Neuron (in vitro differentiated cells): ENCODE data around the gene SLC12A5.

ENCODE experiments used
- H2AFZ ChIP-seq: one replicate; pipeline ENCODE4 v1.6.1; 2013; ENCODE audit warnings: low read depth, mild to moderate bottlenecking, inconsistent platforms, low read length, moderate library complexity
- H3K27me3 ChIP-seq: one replicate; pipeline ENCODE4 v1.6.1; 2013; ENCODE audit warnings: low read length; ENCODE audit not compliant: insufficient read depth
- H3K36me3 ChIP-seq: one replicate; pipeline ENCODE4 v1.6.1; 2013; ENCODE audit warnings: low read length; ENCODE audit not compliant: insufficient read depth
- H3K4me1 ChIP-seq: one replicate; pipeline ENCODE4 v1.6.1; 2013; ENCODE audit warnings: low read length; ENCODE audit not compliant: insufficient read depth
- H3K4me3 ChIP-seq: 2 replicates; pipeline ENCODE4 v1.5.1; 2013; ENCODE audit warnings: mild to moderate bottlenecking, low read length, moderate library complexity
- H3K9me3 ChIP-seq: one replicate; pipeline ENCODE4 v1.6.1; 2013; ENCODE audit warnings: low read length

Gene SLC12A5

DNA sequence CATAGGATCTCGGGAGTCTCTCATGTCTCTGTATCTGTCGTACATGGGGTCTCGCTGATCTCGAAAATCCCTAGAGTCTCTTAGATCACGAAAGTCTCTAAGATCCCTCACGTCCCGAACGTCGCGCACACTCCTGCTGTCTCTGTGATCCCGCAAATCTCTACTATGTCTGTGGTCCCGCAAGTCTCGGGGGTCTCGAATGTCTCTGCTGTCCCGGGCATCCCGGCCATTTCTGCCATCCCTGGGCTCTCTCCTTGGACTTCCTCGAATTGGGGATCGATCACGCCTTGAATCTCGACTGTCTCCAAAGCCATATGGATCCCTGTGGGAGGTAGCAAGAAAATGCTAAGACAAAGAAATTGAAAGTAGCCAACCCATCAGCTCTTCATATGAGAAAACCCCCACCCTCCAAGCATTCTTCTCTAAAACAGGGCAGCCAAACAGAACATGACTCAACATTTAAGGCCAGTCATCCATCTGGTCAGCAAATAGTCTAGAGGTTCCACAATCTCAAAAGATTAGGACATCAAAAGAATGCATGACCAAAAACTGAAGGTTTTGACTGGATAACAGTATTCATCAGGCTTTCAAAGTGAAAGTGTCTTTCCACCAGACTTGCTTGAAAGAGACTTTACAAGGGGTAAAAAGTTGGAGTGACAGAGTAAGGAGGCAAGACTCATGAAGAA is 41.3 kb downstream of the SLC12A5 start:
- Histone ChIP-seq H2AFZ (no peak overlapping the region), H3K27me3 (no peaks in the 10 kb centered on the region)

DNA sequence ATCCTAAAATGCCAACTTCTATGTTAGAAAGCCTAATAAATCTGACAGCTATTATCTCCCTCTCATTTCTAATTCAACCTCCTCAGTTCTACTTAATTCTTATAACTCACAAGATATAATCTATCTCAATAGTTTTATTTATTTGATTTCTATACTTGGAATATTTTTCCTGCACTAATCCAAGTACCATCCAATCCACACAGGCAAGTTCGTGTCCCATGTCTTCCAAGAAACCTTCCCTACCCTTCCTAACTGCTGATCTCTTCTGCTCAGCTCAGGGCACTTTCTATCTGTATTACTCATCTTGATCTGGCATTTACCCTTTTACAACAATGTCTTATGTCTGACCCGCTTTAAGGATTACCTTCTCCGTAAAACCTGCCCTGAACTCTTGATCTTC is 42.6 kb downstream of the SLC12A5 start:
- no peak overlapping the region for H3K4me3 ChIP-seq
- peaks cover 19% of the 10 kb centered on the region for H3K4me1 ChIP-seq
- no peaks in the 10 kb centered on the region for H3K27me3 ChIP-seq
- H3K36me3 ChIP-seq: peaks cover 48% of the 10 kb centered on the region
- H3K9me3 ChIP-seq: no peaks in the 10 kb centered on the region
- H2AFZ ChIP-seq: no peak overlapping the region

More for the DNA sequence above, 41.3 kb downstream of the SLC12A5 start:
- H3K9me3 ChIP-seq: no peaks in the 10 kb centered on the region
- peaks cover 54% of the 10 kb centered on the region for H3K36me3 ChIP-seq
- peaks cover 19% of the 10 kb centered on the region for H3K4me1 ChIP-seq
- H3K4me3 ChIP-seq: no peak overlapping the region

DNA sequence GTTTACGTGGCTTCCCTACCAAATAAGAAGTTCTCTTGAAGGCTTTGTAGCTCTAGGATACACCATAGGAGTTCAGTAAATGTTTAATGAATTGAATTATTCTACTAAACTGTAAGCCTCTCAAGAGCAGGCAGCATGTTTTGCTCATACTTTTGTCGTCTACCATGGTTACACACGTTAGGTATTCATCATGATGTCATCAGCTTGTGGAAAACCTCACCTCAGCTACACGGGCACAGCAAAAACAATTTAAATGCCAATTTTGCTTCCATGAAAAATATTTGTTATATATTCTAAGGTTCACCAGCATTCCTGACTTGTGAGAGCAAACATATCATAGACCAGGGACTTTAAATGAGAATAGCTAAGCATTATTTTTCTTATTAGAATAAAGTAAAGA is 44.0 kb downstream of the SLC12A5 start:
- Histone ChIP-seq H2AFZ (no peak overlapping the region), H3K4me3 (no peak overlapping the region), H3K9me3 (no peaks in the 10 kb centered on the region), H3K36me3 (peaks cover 40% of the 10 kb centered on the region), H3K4me1 (peaks cover 19% of the 10 kb centered on the region), H3K27me3 (no peaks in the 10 kb centered on the region)

DNA sequence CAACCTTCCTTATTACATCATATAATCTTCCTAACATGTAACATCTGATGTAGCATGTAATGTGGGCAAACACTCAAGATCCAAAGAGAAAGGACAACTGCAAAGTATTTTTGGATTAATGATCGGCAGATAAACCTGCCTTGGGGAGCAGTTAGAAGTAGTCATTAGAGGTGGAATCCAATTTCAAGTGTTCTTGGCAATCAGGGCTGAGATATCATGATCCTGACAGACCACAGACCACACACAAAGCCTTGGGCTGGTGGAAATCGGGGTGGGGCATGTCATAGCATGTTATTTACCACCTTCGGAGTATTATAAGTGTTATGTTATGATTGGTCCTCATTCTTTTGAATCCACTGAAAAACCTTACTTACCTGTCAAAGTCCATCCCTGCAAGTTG is 44.4 kb downstream of the SLC12A5 start:
- H3K9me3 ChIP-seq: no peaks in the 10 kb centered on the region
- H3K27me3 ChIP-seq: no peaks in the 10 kb centered on the region
- H3K36me3 ChIP-seq: peaks cover 40% of the 10 kb centered on the region
- H2AFZ ChIP-seq: no peak overlapping the region
- peaks cover 19% of the 10 kb centered on the region for H3K4me1 ChIP-seq
- H3K4me3 ChIP-seq: no peak overlapping the region

DNA sequence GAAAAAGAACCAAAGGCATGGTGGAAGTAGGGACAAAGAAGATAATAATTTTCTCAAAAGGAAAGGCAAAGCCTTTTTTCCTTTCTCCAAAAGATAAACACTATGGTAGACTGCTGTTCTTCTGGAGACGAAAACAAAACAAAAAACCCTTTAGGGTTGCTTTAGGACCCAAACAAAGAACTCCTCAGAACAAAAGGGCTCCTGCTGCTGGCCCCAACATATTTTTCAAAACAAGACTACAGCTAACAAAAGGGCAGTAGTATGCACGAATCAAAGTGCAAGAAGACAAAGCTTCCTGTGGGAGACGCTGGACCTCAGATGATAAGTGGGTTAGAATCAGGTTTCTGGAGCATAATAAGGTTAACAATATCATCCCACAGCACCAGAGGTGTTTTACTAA is 45.0 kb downstream of the SLC12A5 start:
- no peaks in the 10 kb centered on the region for H3K27me3 ChIP-seq
- H3K4me3 ChIP-seq: no peak overlapping the region
- H3K36me3 ChIP-seq: peaks cover 42% of the 10 kb centered on the region
- H2AFZ ChIP-seq: no peak overlapping the region
- H3K4me1 ChIP-seq: peaks cover 19% of the 10 kb centered on the region
- no peaks in the 10 kb centered on the region for H3K9me3 ChIP-seq

DNA sequence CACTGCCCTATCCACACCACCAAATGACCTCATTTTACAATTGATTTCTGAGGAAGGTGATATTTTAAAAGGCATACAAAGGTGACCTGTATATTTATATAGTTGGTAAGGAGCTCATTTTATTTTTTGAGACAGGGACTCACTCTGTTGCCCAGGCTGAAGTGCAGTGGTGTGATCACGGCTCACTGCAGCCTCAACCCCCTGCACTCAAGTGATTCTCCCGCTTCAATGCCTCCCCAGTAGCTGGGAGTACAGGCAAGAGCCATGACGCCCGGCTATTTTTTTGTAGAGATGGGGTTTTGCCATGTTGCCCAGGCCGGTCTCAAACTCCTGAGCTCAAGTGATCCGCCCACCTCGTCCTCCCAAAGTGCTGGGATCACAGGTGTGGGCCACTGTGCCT is 47.8 kb downstream of the SLC12A5 start:
- Histone ChIP-seq H3K4me3 (no peak overlapping the region), H3K27me3 (no peaks in the 10 kb centered on the region), H3K4me1 (peaks cover 19% of the 10 kb centered on the region), H2AFZ (no peak overlapping the region), H3K9me3 (no peaks in the 10 kb centered on the region), H3K36me3 (peaks cover 34% of the 10 kb centered on the region)

DNA sequence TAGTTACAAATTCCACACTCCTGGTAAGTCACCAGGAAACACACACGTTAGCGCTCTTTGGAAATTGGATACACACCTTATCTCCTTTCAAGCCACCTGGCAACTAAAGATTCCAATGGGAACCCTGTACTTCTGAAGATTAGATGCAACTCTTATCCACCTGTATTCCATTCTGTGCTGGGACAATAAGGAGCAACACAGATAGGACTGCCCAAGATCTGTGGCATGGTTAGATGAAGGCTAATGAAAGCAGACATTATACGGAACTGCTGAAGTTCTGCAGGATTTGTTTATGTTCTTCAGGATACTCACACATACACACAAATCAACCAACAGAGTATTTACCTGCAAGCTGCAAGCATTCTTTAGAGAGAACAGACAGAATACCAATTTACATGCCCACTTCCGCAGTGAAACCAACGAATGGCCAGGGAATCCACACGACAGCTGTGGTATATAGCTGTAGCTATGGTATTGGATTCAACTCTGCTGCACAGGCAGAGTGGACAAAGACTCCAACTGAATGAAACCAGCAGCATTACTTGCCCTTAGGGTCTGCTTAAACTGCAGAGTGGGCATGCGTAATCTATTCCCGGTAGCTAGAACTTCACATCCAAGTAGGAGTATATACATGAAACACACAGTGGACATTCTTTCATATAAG is 48.8 kb downstream of the SLC12A5 start:
- H3K4me1 ChIP-seq: peaks cover 19% of the 10 kb centered on the region
- H3K27me3 ChIP-seq: no peaks in the 10 kb centered on the region
- H2AFZ ChIP-seq: no peak overlapping the region
- no peak overlapping the region for H3K4me3 ChIP-seq
- no peaks in the 10 kb centered on the region for H3K9me3 ChIP-seq
- H3K36me3 ChIP-seq: peaks cover 34% of the 10 kb centered on the region

DNA sequence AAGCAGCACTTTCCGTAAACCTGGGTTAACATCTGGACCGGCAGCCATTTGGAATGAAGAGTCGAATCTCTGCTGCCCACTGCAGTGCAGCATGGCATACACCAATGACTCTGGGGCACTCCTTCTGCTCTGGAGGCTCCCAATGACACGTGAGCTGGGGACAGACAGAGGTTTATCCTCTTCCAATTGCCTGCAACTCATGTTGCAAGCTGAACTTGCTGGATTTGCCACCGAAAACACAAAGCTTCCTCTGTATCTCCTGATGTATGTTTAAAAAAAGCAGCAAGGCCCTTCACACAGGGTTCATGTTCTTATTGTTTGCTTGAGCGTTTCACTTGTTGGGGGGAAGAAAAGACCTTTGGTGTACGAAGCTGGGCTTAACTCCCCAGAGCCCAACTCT is 49.9 kb downstream of the SLC12A5 start:
- H2AFZ ChIP-seq: no peak overlapping the region
- no peaks in the 10 kb centered on the region for H3K9me3 ChIP-seq
- H3K36me3 ChIP-seq: peaks cover 34% of the 10 kb centered on the region
- H3K27me3 ChIP-seq: no peaks in the 10 kb centered on the region
- H3K4me1 ChIP-seq: peaks cover 16% of the 10 kb centered on the region
- H3K4me3 ChIP-seq: no peak overlapping the region

DNA sequence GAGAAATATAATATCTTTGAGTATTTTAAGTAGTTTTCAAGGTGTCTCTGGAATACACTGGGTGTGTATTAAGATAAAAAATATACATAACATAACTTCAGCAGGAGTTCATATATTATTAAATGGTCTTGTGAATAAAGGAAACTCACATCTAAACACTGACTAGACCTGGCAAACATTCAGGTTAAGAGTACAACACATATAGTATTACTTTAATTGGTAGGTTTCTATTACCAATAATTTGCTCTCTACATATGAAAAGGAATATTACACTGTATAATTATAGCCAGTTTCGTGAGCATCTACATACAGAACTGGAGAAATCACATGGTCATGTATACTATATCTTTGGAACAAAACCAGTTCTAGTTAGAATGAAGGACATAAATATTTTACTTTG is 52.1 kb downstream of the SLC12A5 start:
- Histone ChIP-seq H2AFZ (no peak overlapping the region), H3K27me3 (no peaks in the 10 kb centered on the region), H3K4me1 (peaks cover 4% of the 10 kb centered on the region), H3K4me3 (no peak overlapping the region), H3K9me3 (no peaks in the 10 kb centered on the region), H3K36me3 (peaks cover 23% of the 10 kb centered on the region)

DNA sequence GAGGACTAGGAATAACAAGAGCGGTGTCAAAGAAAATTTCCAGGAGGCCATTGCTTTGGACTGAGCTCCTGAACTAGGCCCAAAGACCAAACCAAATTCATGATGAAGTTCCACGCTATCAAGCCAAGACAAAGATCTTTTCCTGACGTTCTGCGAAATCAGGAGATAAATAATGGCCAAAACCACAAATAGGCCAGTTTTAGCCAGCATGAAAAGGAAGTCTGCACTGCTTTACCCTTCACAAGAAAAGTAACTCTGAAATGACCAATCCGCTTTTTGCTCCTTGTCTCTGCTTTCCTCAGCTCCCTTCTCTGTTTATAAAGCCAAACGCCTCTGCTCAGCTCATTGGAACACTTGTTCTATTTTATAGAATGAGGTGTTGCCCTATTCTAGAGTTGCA is 54.1 kb downstream of the SLC12A5 start:
- Histone ChIP-seq H3K4me1 (peaks cover 12% of the 10 kb centered on the region), H3K27me3 (no peaks in the 10 kb centered on the region), H3K9me3 (no peaks in the 10 kb centered on the region), H3K4me3 (no peak overlapping the region), H2AFZ (no peak overlapping the region), H3K36me3 (peaks cover 17% of the 10 kb centered on the region)

DNA sequence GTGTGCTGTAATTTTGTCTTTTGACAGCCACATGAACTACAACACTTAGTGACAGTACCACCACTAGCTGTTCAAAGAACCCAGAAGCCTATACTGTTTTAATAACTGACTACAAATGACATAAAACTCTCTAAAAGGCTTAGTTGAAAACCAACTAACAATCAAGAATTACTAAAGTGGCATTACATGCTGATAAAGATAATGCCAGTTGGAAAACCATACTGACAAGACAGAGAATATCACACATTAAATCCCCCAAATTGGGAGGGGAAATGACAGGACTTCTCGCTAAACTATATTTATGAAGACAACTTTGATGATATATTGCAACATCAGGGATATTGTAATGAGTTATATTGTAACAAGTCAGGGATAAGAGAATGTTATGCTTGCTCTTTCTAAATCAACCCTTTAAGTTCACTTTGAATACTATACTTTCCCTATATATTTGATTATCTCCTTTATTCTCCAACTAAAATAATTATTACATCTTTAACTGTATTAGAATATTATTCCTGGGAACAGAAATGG is 54.6 kb downstream of the SLC12A5 start:
- Histone ChIP-seq H3K9me3 (no peaks in the 10 kb centered on the region), H3K4me1 (peaks cover 17% of the 10 kb centered on the region), H3K27me3 (no peaks in the 10 kb centered on the region), H3K36me3 (peaks cover 12% of the 10 kb centered on the region), H3K4me3 (no peak overlapping the region), H2AFZ (no peak overlapping the region)

DNA sequence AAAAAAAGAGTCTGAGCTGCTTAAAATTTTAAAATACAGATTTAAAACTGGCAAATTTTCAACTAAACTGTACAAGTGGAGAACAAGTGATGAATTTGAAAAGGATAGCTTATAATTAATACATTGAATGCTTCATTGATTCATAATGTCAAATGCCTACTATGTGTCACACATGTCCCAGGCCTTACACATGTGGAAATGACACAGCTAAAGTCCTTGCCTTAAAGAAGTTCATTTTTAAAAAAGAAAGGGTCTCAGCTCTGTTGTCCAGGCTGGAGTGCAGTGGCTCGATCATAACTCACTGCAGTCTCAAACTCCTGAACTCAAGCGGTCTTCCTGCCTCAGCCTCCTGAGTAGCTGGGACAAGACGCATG is 55.8 kb downstream of the SLC12A5 start:
- H2AFZ ChIP-seq: no peak overlapping the region
- H3K4me1 ChIP-seq: peaks cover 19% of the 10 kb centered on the region
- H3K4me3 ChIP-seq: no peak overlapping the region
- H3K9me3 ChIP-seq: no peaks in the 10 kb centered on the region
- no peaks in the 10 kb centered on the region for H3K36me3 ChIP-seq
- no peaks in the 10 kb centered on the region for H3K27me3 ChIP-seq

DNA sequence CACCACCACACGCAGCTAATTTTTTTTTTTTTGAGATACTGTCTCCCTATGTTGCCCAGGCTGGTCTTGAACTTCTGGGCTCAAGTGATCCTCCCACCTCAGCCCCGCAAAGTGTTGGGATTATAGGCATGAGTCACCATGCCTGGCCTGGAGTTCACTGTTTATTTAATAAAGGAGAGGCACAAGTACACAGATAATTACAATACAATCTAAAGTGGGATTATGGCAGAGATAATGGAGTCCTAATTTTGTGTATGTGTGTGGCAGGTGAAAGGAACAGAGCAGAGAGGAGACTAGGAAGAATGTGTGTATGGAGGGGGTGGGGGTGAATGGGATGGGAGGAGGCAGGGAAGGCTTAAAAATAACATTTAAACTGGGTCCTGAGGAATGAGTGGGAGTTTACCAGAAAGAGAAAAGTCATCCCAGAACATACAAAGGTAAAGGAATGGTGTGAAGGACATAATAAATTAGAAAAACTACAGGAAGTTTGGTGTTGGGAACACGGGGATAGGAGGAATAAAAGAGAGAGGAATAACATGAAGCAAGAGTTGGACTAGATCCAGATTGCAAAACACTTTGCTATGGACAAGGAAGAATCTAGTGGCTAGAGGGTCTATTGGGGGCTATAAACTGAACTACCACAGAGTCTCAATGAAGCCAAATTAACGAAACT is 56.3 kb downstream of the SLC12A5 start:
- Histone ChIP-seq H3K4me3 (no peak overlapping the region), H3K27me3 (no peaks in the 10 kb centered on the region), H3K9me3 (no peaks in the 10 kb centered on the region), H3K36me3 (no peaks in the 10 kb centered on the region), H3K4me1 (peaks cover 21% of the 10 kb centered on the region), H2AFZ (no peak overlapping the region)
